HG03025 (cell line): ENCODE results near the gene USP40.

Experiments used
- ATAC-seq: cut with Tn5 transposase; IDR thresholded peaks from one replicate; pipeline ENCODE4 v1.9.1; 2021; ENCODE audit warnings: mild to moderate bottlenecking, moderate library complexity; ENCODE audit not compliant: unreplicated experiment, low FRiP score

Gene USP40

DNA sequence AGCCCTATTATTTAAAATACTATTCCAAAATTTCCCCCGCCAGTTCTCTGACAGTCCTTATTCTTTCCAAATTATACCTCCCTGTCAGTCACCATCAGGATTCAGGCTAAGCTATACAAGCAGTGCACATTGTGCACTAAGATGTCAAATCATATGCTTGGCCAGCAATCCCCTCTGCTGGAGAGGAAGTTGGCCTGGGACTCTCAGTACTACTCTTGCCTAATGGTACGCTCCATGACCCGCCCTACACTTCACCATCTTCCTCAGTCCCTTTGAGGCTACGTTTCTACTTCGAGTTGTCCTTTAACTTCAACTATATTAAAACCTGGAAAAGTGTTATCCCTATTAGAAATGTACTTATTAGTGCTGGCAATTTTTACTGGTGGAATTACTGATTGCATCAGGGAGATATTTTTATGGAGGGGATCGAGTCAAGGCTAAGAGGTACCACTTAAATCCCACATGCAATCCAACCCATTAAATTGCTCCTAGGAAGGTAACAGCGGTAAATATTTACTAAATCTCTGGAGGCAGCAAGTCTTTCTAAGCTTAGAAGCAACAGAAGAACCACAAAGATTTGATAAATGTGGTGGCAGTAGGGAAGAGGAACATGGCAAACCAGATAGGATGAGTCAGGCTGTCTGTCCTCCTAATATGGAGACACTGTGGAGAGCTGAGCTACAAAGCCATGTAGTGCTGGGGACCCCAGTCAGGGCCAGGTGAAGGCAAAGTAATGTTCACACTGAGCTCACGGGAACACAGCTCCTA, 2.7 kb downstream of the USP40 start:
- ATAC-seq: no peak

DNA sequence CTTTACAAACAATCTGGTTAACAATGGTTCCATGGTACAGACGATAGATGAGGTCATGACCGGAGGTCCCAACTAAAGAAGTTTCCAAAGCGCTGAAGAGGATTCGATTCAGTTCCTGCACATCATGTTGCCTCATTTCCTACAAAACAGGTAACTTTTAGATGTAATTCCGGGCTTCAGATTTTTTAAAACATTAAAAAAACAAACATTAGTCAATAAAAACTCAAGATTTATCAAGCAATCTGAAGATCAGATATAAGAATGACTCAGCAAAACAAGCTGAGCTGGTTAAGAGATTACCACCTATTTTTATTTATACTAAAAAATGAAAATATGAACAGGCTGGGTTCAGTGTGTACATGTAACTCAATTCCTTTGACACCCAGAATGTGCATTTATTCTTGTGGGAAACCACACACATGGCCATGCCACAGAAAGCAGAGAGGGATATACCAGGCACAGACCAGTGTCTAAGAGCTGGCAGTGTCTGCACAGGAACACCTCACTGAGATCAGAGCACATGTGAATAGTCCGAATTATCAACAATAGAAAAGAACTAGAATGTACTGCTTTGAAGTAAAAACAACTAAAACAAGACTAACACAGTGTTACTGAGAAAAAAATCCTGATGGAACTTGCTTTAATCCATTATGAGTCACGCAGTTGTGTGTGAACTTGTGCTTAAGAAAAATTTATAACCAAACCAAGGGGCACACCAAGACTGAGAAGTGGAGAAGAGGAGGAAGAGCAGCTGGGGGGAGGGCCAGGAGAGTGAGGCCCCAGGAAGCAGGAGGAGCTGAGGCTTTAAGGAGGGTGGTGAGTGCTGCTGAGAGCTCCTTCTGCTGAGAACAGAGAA, 9.5 kb downstream of the USP40 start:
- no peak for ATAC-seq

DNA sequence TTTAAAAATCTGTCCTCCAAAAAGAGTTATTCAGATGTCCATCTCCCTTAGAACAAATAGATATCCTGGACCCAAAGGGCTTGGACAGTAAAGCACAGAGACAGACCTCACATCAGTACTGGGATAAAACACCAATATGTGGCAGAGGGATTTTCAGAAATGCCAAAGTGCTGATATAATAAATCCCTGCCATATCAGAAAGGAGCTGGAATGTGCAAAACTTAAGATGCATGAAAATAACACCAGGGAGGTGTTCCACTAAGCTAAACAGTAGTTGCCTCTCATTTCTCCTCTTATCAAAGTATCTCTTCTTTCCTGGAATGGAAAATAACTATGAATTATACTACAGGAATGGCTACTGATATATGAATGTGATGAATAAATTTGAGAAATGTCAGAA, 13.2 kb downstream of the USP40 start:
- ATAC-seq: no peak

DNA sequence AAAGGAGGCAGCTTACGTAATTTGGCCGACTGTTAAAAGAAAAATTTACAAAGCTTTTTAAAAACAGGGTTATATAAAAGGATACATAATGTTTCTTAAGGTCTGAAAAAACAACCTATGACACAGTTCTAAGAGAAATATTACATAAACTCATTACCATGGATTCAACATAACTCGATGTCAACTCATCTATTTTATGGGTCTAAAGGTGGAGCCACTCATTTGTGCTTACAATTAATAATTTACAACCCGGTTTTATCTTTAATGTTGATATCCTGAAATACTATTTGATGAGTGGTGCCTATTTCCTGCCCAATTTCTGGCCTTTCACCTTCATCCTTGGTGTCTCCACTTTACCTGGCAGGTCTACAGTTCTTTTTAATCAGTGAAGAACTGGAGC, 15.1 kb downstream of the USP40 start:
- no peak for ATAC-seq

DNA sequence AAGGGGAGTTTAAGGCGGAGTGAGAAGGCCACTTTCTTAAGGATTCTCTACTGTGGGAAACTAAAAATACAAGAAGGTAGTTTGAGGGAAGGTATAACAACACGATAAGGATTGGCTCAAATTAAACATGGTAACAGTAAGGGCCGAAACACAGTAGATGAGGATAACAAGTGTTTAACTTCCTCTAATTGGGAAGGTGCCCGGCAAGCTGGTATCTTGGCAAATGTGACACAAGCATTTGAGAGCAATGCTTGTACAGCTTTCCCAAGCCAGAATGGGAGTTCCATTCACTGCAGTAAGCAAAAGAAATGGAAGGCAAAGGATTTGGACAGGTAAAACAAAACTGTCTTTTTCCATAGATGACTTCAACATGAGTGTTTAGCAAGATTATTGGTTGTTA, 19.8 kb downstream of the USP40 start:
- ATAC-seq: no peak

DNA sequence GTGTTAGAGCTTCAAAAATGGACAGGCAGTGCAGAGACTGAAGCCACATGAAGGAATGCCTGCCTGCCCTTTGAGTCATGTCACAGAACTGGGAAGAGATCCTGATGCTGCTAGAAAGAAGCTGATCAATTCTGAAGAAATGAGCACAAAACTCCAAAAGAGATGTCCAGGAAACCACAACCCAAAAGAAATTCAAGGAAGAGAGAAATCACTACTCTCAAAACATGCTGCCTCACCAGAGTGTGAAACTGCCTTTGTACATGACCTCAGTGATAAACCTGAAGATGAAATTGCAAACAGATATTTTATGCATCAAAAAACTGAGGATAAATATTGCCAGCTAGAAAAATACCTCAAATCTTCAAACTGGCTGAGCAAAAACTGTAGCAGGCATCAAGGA, 20.5 kb downstream of the USP40 start:
- no peak for ATAC-seq

DNA sequence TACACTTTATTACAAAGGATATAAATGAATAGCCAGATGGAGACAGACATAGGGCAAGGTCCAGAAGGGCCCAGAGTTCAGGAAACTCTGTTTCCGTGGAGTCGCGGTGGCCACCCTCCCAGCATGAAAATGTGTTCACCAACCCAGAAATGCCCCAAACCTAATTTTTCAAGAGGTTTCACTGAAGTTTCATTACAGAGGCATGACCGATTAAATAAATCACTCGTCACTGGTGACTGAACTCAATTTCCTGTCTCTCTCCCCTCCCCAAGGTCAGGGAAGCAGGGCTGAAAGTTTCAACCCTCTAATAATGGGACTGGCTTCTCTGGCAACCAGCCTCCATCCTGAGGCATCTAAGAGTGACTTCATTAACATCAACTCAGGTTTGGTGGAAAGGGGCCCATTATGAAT, 22.4 kb downstream of the USP40 start:
- ATAC-seq: no peak

DNA sequence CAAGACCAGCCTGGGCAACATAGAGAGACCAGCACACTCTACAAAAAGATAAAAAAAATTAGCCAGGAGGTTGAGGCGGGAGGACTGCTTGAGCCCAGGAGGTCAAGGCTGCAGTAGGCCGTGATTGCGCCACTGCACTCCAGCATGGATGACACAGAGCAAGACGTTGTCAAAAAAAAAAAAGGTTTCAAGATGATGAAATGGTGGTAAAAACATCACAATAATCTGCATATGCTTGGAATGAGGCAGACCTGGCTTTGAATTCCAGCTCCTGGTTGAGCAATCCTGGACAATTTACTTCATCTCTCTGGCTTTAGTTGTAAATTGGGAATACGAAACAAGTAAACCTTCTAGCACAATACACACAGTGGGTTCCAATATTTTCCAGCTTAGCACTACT, 24.1 kb downstream of the USP40 start:
- no peak for ATAC-seq

DNA sequence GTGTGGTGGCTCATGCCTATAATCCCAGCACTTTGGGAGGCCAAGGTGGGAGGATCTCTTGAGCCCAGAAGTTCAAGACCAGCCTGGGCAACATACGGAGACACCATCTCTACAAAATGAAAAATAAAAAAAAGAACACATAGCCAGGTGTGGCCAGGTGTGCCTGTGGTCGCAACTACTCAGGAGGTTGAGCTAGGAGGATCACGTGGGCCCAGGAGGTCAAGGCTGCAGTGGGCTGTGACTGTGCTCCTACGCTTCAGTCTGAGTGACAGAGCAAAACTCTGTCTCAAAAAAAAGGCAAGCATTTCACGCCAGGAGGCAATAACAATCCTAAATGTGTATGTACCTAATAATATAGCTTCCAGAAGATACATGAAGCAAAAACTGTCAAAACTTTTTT, 27.8 kb downstream of the USP40 start:
- ATAC-seq: no peak

DNA sequence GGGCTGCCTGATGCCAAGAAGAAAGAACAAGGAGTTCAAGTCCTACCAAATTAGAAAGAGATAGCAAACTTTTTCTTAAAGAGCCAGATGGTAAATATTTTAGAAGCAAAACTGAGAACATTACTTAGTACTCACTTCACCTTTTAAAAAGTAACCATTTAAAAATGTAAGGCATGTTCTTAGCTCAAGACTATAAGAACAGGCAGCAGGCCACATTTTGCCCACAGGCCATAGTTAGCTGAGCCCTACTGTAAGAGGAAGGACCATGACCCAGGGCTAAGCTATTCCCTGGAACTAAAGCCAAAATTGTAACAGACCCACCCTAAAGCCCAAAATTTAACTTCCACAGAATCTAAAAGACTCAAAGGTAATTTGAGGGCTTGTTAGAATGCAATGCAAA, 31.3 kb downstream of the USP40 start:
- ATAC-seq: no peak

DNA sequence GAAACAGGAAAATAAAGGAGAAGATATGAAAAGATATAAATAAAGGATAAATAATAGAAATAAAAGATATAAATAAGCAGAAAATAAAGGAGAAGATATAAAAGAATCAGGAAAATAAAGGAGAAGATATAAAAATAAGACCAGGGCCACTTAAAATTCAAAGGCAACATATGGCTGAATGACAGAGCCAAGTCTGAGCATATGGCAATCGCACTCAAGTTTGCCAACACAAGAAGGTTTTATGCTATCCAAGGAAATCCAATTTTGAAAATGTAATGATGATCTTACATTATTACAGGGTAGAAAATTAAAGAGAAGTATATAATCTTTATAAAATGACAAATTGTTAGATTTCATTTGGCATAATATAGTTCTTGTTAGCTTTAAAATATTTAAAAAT, 33.6 kb downstream of the USP40 start:
- no peak for ATAC-seq

DNA sequence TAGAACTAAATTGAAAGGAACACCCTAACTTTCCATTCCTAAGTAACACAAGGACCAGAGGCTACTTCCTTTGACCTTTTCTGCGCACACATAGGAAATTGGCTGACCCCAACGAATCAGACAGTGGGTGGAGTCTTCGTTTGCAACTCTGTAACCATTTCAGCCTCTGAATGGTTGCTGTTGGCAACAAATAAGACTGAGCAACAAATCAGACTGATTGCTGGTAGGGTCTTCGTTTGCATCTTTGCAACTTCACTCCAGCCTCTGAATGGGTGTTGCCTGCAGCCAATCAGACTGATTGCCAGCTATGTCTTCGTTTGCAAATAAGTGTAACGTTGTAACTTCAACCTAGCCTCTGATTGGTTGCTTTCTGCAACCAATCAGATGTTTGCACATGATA, 34.6 kb downstream of the USP40 start:
- ATAC-seq: no peak

DNA sequence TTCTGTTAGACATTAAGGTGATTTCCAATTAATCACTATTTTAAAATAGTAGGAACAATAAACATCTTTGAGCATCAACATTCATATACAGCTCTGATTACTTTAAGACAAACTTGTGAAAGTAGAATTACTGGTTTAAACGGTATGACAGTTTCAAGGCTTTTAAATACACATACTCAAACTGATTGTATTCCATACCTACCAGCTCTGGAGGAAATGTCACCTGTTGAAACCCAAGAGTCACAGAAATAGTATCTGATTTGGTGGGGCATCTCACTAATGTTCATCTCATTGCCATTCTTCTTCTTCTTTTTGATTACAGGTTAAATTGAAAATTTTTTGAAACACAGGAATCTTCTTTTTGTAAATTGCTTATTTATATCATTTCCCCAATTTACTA, 36.2 kb downstream of the USP40 start:
- ATAC-seq: no peak

DNA sequence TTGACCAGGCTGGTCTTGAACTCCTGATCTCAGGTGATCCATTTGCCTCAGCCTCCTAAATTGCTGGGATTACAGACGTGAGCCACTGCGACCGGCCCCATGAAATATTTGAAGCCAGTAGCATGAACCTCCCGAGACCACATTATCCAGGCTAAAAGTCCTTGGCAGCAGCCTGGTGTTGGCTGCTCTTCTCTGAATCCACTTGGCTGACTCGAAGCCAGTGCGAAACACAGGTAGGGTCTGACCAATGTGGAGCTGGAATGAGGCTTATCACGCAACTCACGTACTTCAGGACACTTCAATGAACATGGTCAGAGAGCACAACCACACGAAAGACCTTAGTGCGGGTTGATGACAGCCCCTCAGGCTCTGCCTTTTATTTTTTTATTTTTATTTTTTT, 38.4 kb downstream of the USP40 start:
- no peak for ATAC-seq

DNA sequence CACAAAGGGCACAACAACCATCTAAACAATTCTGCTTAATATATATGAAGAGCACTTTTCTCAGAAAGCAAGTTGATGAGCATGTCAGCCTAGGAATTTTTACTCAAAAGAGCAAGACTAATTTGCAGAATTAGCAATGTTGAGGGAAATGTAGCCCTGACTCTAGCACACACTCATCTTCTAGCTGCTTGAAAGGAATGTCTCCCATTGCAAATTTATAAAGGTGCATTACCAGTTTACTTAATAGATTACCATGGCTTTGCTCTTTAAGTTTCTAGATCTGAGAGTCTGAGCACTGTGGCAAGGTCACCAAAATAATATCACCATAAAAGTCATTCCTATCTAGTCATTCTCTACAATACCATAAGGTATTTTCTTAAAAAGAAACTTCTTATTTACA, 40.8 kb downstream of the USP40 start:
- ATAC-seq: no peak

DNA sequence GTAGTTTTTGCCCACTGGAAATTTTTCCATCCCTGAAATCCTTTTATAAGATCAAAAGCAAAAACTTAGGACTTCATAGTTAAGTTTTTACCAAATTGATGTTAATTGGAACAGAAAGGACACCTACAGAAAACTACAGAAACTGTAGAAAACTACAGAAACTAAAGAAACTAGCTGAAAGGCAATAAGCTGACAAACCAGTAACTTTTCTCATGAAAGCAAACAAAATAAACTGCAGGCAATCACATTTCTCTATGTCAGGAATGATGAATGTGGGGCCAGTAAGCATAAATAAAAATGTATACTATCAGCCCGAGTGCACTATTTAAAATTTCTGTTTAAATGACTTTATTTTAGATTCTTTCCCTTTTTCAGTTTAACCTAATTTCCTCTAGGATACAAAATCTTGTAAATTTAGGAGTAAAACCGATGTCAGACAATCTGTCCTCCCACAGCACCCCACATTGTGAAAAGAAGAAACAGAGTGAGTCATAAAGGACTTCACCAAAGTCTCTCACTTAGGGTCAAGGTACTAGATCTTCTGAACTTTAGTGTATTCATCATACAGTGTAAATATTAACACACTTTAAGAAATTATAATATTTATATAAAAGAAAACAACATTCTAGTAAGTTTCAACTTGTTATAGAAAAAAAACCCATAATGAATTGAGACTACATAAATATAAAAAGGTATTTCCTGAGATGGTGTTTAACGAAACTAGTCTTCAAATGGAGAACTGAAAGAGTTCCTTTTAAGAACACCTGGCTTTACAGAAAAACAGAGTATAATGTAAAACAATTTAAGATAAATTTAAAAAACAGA, 46.6 kb downstream of the USP40 start:
- ATAC-seq: peak; percentile 88

DNA sequence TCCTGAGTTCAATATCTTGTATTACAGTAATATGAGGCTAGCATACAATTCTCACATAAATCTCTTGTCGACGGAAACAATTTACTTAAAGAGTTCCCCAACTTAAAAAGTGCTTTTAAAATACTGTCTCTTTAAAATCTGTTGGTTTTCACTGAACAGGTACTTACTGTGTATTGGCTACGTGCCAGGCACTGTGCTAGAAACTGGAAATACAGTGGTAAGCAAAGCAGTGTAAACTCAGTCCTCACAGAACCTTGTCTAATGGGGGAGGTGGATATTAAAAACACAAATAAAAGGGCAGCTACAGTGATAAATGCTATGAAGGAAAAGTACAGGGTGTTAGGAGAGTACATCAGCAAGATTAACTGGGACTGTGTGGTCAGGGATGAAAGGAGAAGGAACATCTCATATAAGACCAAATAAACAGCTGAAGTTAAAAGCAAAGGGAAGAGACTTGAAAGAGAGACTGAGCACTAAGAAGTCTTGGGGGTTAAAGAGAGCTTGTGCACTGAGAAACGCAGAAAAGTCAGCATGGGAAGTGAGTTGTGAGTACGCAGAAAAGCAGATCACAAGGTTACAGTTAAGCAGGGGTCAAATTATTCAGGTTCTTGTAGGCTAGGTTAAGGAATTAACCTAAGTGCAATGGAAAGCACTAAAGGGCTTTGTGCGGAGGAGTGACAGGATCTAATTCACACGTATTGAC, 52.5 kb downstream of the USP40 start:
- ATAC-seq: no peak

DNA sequence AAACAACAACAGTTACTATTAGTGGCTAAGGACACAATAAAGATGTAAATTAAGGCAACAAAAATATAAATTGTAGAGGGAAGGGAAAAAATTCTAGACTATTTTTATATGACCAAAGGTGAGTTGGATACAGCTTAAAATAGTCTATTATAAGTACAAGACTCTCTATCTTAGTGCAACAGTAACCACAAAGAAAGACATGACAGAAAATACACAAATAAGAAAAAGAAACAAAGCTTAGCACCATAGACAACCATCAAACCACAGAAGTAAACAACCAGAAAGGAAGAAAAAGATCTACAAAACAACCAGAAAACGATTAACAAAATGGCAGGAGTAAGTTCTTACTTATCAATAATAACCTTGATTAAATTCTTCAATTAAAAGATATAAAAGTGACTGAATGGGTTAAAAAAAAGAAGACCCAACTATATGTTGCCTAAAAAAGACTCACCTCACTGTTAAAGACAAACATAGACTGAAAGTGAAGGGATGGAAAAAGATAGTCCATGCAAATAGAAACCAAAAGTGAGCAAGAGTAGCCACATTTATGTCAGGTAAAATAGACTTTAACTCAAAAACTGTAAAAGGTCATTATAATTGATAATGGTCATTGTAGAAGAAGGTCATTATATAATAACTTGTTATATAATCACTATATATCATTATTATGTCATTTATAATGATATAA, 62.5 kb downstream of the USP40 start:
- no peak for ATAC-seq

DNA sequence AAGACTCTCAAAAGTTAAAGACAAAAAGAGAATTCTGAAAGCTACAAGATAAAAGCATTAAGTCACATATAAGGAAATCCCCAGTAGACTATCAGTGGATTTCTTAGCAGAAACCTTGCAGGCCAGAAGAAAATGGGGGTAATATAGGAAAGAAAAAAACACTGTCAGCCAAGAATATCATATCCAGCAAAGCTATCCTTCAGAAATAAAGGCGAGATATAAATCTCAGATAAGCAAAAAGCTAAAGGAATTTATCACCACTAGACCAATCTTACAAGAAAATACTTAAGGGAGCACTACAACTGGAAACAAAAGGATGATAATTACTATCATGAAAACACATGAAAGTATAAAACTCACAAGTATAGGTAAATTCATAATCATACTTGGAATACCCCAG, 63.1 kb downstream of the USP40 start:
- ATAC-seq: no peak
